ENCODE data around the gene MYO16.

The MYO16 gene

DNA sequence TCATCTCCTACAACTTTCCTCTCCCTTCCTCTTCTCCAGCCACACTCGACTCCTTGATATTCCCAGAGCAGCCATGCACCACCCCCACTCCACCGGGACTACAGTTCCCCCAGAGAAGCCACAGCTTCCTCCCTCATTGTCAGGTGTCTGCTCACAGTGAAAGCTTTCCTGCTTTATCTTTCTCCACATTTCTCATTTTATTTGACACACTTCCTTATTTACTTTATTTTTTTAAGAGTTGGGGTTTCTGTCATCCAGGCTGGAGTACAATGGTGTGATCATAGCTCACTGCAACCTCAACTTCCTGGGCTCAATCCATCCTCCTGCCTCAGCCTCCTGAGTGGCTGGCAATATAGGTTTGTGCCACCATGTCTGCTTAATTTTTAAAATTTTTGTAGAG, 464.6 kb downstream of the MYO16 start:
- H3K4me3 ChIP-seq (ENCODE audit: low read depth, low read length) = no peak overlapping the region
- DNase-seq (ENCODE audit: low read depth) = no peak
- TF ChIP-seq, protein P1, sequence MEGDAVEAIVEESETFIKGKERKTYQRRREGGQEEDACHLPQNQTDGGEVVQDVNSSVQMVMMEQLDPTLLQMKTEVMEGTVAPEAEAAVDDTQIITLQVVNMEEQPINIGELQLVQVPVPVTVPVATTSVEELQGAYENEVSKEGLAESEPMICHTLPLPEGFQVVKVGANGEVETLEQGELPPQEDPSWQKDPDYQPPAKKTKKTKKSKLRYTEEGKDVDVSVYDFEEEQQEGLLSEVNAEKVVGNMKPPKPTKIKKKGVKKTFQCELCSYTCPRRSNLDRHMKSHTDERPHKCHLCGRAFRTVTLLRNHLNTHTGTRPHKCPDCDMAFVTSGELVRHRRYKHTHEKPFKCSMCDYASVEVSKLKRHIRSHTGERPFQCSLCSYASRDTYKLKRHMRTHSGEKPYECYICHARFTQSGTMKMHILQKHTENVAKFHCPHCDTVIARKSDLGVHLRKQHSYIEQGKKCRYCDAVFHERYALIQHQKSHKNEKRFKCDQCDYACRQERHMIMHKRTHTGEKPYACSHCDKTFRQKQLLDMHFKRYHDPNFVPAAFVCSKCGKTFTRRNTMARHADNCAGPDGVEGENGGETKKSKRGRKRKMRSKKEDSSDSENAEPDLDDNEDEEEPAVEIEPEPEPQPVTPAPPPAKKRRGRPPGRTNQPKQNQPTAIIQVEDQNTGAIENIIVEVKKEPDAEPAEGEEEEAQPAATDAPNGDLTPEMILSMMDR (conservative IDR thresholded peaks at IDR 0.05; ENCODE audit: low read depth, low read length) = no peak

DNA sequence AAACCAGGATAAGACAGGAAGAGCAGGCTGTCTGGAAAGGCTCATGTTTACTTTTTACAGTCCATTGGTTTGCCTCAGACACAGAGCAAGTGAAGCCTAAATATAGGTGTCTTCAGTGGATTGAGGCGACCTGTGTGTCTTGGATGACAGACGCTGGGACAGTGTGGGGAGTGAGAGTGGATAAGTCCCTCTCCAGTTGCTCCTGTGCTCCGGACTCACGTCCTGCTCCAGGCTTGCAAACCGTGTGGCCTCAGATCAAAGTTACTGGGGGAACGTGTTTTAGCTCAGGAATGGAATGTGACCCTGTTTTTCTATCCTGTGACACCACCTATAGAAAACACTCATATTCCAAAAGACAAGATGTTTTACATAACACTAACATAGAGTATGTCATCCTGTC, 465.7 kb downstream of the MYO16 start:
- no peak for DNase-seq (ENCODE audit: low read depth)
- TF ChIP-seq, protein P1 (conservative IDR thresholded peaks at IDR 0.05; ENCODE audit: low read depth, low read length) = no peak
- H3K4me3 ChIP-seq (ENCODE audit: low read depth, low read length) = no peak overlapping the region

DNA sequence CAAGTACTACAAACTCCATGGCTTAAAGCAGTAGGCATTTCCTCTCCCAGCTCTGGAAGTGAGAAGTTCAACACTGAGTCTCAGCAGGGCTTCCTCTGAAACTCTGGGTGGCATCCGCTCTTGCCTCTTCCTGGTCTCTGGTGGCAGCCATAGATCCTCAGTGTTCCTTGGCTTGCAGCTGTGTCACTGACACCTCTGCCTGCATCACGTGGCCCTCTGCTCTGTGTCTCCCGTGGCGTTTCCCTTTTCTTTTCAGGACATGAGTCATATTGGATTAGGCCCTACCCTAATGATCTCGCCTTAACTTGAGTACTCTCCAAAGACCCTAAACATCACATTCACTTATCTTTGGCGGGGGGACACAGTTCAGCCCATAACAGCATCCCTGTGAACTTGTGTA, 466.7 kb downstream of the MYO16 start:
- TF ChIP-seq, protein P1 (conservative IDR thresholded peaks at IDR 0.05; ENCODE audit: low read depth, low read length) = no peak
- peak; percentile 20 for DNase-seq (ENCODE audit: low read depth)
- H3K4me3 ChIP-seq (ENCODE audit: low read depth, low read length) = no peak overlapping the region

DNA sequence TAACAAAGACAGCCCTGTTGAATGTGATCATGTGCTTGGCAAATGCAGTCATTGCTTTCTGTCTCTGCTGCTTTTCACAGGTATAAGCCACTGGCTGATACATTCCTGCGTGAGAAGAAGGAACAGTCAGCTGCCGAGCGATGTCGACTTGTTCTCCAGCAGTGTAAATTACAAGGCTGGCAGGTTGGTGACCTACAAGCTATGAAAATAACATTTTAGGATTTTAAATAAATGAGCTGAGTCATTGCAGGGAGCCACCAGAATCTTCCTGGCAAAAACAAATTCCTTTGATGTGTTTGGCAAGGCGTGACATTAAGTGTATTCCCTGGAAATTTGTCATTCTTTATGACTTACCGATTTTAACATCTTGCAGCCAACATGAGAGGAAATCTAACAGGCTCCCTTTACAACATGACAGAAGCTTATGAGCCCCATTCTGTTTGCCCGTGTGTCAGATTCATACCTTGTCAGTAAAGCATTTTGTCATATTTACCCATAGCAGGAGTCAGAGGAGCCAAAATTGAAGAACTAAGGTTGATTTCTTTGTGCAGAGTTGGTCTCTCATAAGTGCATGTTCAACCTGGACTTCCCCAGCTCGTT, 471.4 kb downstream of the MYO16 start:
- no peak overlapping the region for H3K4me3 ChIP-seq (ENCODE audit: low read depth, low read length)
- TF ChIP-seq, protein P1 (conservative IDR thresholded peaks at IDR 0.05; ENCODE audit: low read depth, low read length) = no peak
- DNase-seq (ENCODE audit: low read depth) = peak; percentile 2

DNA sequence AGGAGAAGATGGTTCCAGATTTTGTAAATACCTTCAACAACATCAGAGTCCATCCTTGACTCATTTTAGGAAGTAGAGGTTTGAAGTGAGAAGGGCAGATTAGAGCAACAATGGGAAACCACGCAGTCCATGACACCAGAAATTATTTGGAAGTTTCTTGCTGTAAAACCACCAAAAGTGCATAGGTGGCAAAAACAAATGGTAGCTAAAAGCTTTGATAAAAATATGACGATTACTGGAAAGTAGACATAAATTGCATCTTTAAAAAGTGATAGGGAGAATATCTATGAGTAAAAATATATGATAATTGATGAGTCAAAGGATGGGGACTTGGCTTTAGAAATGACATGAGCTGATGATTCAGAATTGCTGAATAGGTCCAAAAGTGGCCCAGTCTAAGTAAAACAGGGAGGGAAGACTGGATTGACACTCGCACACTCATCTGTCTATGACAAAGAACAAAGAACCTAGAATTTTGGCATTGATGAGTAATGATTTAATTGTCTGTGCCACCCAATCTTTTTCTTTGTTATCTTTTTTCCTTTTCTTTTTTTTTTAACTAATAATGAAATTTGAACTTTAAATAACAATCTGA, 472.2 kb downstream of the MYO16 start:
- TF ChIP-seq, protein P1 (conservative IDR thresholded peaks at IDR 0.05; ENCODE audit: low read depth, low read length) = no peak
- H3K4me3 ChIP-seq (ENCODE audit: low read depth, low read length) = no peak overlapping the region
- DNase-seq (ENCODE audit: low read depth) = no peak

DNA sequence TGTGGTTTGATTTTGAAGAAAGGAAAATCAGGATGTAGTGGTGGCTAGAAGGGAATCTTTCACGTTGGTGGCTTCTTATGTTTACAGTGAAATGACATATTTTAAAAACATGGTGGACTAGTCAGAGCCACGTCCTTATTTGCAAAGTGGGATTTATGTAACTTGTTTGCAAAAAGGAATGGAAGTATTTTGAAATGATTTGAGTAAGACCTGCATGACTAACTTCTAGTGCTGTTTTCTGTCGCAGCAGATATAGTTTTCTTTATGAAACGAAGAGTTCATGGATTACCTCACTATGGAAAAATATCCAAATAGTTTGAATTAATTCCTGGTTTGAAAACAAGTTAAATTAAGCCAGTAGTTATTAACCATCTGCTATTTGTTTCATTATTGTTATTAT, 476.5 kb downstream of the MYO16 start:
- TF ChIP-seq, protein P1 (conservative IDR thresholded peaks at IDR 0.05; ENCODE audit: low read depth, low read length) = no peak
- peak; percentile 32 for DNase-seq (ENCODE audit: low read depth)
- H3K4me3 ChIP-seq (ENCODE audit: low read depth, low read length) = no peak overlapping the region

DNA sequence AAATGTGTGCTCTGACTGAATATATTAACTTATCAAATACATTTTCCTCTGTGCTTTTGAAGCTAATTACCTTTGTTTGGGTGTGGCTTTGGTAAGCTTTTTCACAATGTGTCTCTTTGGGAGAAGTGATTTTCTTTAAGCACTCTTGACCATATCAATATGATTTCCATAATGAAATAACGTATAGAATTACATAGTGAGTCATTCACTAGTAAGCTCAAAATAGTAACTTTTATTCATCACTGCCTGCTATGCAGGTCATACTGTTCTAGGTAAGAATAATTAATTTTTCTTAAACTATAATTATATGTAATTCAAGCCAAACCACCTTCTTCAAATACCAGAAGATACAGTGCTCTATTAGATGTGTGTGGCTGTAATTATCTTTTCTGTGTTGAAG, 480.7 kb downstream of the MYO16 start:
- no peak for DNase-seq (ENCODE audit: low read depth)

More for the DNA sequence above, 480.7 kb downstream of the MYO16 start:
- TF ChIP-seq, protein P1 (conservative IDR thresholded peaks at IDR 0.05; ENCODE audit: low read depth, low read length) = no peak
- H3K4me3 ChIP-seq (ENCODE audit: low read depth, low read length) = no peak overlapping the region
